Neural cell (in vitro differentiated cells): Measurements from ENCODE around the gene TPBGL.

Experiments
- CTCF ChIP-seq: fragments of 450-650 bp; IDR thresholded peaks from 2 replicates; pipeline ENCODE4 v1.5.1; 2014; ENCODE audit warnings: antibody characterized with exemption, mild to moderate bottlenecking, moderate library complexity; ENCODE audit not compliant: poor library complexity, severe bottlenecking
- EP300 ChIP-seq: fragments of 450-650 bp; conservative IDR thresholded peaks from 2 replicates; pipeline ENCODE4 v1.6.1; 2014; ENCODE audit warnings: antibody characterized with exemption, mild to moderate bottlenecking, moderate library complexity; ENCODE audit not compliant: poor library complexity, severe bottlenecking
- EZH2 ChIP-seq: fragments of 200-600, 300-800 bp; shearing (Covaris generic), sonication (generic); IDR thresholded peaks from 2 replicates; pipeline ENCODE4 v1.6.1; 2014; ENCODE audit warnings: antibody characterized with exemption, low read length, borderline replicate concordance, mild to moderate bottlenecking; ENCODE audit not compliant: insufficient read depth, poor library complexity, severe bottlenecking
- MXI1 ChIP-seq: fragments of 450-650 bp; conservative IDR thresholded peaks from 2 replicates; pipeline ENCODE4 v1.6.1; 2014; ENCODE audit warnings: antibody characterized with exemption, mild to moderate bottlenecking; ENCODE audit not compliant: poor library complexity, severe bottlenecking
- RAD21 ChIP-seq: fragments of 450-650 bp; conservative IDR thresholded peaks from 2 replicates; pipeline ENCODE4 v1.6.1; 2014; ENCODE audit warnings: antibody characterized with exemption, mild to moderate bottlenecking, moderate library complexity
- REST ChIP-seq: IDR thresholded peaks from 2 replicates; pipeline ENCODE4 v1.6.1; 2012; ENCODE audit warnings: borderline replicate concordance

GRCh38 chr11:75245356-75246005, 4.9 kb downstream of the TPBGL start:
- TF ChIP-seq EP300: no peak
- TF ChIP-seq EZH2: no peak
- no peak for TF ChIP-seq CTCF
- no peak for TF ChIP-seq REST
- TF ChIP-seq RAD21: no peak
- TF ChIP-seq MXI1: no peak
